Thoracic aorta endothelial cell (primary cell): ENCODE measurements around the gene TPD52L1. TPM values are rescaled to one million over a fixed set of nuclear protein-coding genes. Genes with fewer than 3 reads are reported as not detected.

Experiments used
- total RNA-seq: library from RNA; depleted of rRNA; stranded (reverse); fragments of >200 nt; gene quantifications from 2 replicates; pipeline ENCODE4 v1.2.3, GENCODE V29; 2012

TPD52L1 gene
- total RNA-seq = 4.3 and 4.7 TPM in 2 replicates

GRCh38 chr6:125153391-125154117 is at the start of gene TPD52L1:
TPD52L1 (plus strand) TSS chr6:125153773; CDS start chr6:125153952, 179 bp downstream.

GRCh38 chr6:125301435-125302391 is 148.1 kb downstream of the TPD52L1 start, which contains the start of gene HDDC2:
HDDC2 (minus strand) TSS chr6:125301967; CDS start chr6:125301932, 35 bp downstream.

Other genes with a start within 250 kb of the TPD52L1 start
- 29.0 and 36.6 TPM in 2 replicates for gene RNF217, start 191.3 kb upstream of the TPD52L1 start, total RNA-seq
- gene HDDC2, start 148.2 kb downstream of the TPD52L1 start, total RNA-seq = 14.2 and 24.6 TPM in 2 replicates